HG03457 (cell line): ENCODE results near the gene ERC1.

Source experiments
- ATAC-seq: cut with Tn5 transposase; IDR thresholded peaks from one replicate; pipeline ENCODE4 v1.9.1; 2021; ENCODE audit warnings: moderate number of reproducible peaks; ENCODE audit not compliant: unreplicated experiment

ERC1 gene

GRCh38 chr12:1425396-1425729, 434.3 kb downstream of the ERC1 start:
- ATAC-seq, result no peak

- ATAC-seq, result no peak
Measured at GRCh38 chr12:1428671-1429070, 437.6 kb downstream of the ERC1 start.

- ATAC-seq, result no peak
Measured at GRCh38 chr12:1429980-1430379, 439.0 kb downstream of the ERC1 start.

- no peak for ATAC-seq
Measured at GRCh38 chr12:1434296-1434955, 443.4 kb downstream of the ERC1 start.

- ATAC-seq, result no peak
Measured at GRCh38 chr12:1435044-1435443, 444.0 kb downstream of the ERC1 start.

- ATAC-seq, result no peak
Measured at GRCh38 chr12:1435456-1435855, 444.4 kb downstream of the ERC1 start.

- no peak for ATAC-seq
Measured at GRCh38 chr12:1436015-1436414, 445.0 kb downstream of the ERC1 start.

GRCh38 chr12:1436981-1437380, 446.0 kb downstream of the ERC1 start:
- no peak for ATAC-seq

GRCh38 chr12:1439201-1439600, 448.2 kb downstream of the ERC1 start:
- no peak for ATAC-seq

GRCh38 chr12:1439687-1440086, 448.7 kb downstream of the ERC1 start:
- ATAC-seq, result no peak

GRCh38 chr12:1443421-1444141, 452.6 kb downstream of the ERC1 start:
- ATAC-seq, result no peak

- ATAC-seq, result no peak
Measured at GRCh38 chr12:1444142-1444516, 453.1 kb downstream of the ERC1 start.

- ATAC-seq, result no peak
Measured at GRCh38 chr12:1445807-1446206, 454.8 kb downstream of the ERC1 start.

- ATAC-seq, result no peak
Measured at GRCh38 chr12:1448336-1448735, 457.3 kb downstream of the ERC1 start.

- no peak for ATAC-seq
Measured at GRCh38 chr12:1453810-1454209, 462.8 kb downstream of the ERC1 start.

GRCh38 chr12:1456885-1457284, 465.9 kb downstream of the ERC1 start:
- ATAC-seq, result no peak

GRCh38 chr12:1457901-1458300, 466.9 kb downstream of the ERC1 start:
- ATAC-seq, result no peak

- ATAC-seq, result no peak
Measured at GRCh38 chr12:1459339-1459738, 468.3 kb downstream of the ERC1 start.

- ATAC-seq, result no peak
Measured at GRCh38 chr12:1463073-1463905, 472.3 kb downstream of the ERC1 start.

GRCh38 chr12:1464925-1465324, 473.9 kb downstream of the ERC1 start:
- ATAC-seq, result no peak

GRCh38 chr12:1465990-1466389, 475.0 kb downstream of the ERC1 start:
- ATAC-seq, result no peak
